ENCODE measurements around the gene SESN3.

The SESN3 gene

GRCh38 chr11:95115597-95115996 is 115.4 kb downstream of the SESN3 start:
- in situ Hi-C loops (cut with HindIII; ENCODE audit: low sequenced_read_pairs): no loop called here
- no peak overlapping the region for H3K4me3 ChIP-seq (ENCODE audit: low read depth, low read length)
- DNase-seq (ENCODE audit: low read depth, low spot score): no peak
- no peak for TF ChIP-seq CTCF (IDR thresholded peaks at IDR 0.05; ENCODE audit: low read depth, low read length)

Measured in astrocyte of the spinal cord (primary cell).